Hematopoietic multipotent progenitor cell treated with erythropoietin and hydrocortisone succinate and interleukin-3 and kit ligand, for 4 days (in vitro differentiated cells): ENCODE measurements around the gene LRRIQ1.

ENCODE experiments used
- DNase-seq: peaks from one replicate; pipeline ENCODE4 v3.0.0-alpha.2; 2015

LRRIQ1 gene

DNA sequence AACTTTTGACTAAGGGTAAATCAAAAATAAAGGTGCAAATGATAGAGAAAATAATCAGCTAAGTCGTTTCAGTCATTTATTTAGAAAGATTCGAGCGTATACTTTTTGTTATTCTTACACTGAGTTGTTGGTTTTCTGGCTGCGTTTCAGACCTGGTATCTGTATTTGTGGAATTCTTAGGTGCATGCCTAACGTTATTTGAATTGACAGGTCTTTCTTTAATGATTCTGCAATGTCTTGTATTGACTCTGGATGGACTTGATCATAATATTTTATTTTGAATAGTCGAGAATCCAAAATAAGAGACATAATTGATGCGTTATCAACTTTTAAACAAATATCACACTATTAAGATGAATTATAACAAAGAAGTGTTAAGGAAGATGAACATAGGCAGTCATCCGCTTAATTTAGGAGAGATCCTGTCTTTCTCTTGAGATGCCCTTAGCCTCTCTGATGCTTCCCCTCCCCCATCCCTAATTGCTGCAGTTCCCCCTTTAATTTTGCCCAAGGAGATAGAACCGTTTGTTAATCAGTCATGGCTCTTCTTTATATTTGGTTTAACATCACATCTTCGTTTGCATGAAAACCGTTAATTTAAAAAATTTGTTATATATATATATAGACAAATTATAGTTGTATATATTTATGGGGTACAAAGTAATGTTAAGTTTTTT is 245.6 kb downstream of the LRRIQ1 start:
- DNase-seq, result no peak

DNA sequence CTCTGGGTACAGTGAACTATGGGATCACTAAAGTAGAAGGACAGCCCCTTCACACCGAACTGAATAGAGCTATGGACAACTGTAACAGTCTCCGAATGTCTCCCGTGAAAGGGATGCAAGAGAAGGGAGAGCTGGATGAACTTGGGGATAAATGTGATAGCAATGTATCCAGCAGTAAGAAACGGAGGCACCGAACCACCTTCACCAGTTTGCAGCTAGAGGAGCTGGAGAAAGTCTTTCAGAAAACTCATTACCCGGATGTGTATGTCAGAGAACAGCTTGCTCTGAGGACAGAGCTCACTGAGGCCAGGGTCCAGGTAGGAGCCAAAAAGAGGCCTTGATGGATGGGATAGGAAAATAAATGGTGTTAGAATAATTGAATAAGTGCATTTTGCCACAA is 247.4 kb downstream of the LRRIQ1 start:
- DNase-seq, result no peak
